ENCODE results near the gene CRB1.
A peak's percentile ranks its signal among the peaks of the same experiment; 100 is the strongest.

GRCh38 chr1:197521118-197521739 is 253.2 kb downstream of the CRB1 start:
- TF ChIP-seq, protein P1, sequence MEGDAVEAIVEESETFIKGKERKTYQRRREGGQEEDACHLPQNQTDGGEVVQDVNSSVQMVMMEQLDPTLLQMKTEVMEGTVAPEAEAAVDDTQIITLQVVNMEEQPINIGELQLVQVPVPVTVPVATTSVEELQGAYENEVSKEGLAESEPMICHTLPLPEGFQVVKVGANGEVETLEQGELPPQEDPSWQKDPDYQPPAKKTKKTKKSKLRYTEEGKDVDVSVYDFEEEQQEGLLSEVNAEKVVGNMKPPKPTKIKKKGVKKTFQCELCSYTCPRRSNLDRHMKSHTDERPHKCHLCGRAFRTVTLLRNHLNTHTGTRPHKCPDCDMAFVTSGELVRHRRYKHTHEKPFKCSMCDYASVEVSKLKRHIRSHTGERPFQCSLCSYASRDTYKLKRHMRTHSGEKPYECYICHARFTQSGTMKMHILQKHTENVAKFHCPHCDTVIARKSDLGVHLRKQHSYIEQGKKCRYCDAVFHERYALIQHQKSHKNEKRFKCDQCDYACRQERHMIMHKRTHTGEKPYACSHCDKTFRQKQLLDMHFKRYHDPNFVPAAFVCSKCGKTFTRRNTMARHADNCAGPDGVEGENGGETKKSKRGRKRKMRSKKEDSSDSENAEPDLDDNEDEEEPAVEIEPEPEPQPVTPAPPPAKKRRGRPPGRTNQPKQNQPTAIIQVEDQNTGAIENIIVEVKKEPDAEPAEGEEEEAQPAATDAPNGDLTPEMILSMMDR (conservative IDR thresholded peaks at IDR 0.05; ENCODE audit: low read length): peak; percentile 92
- TF ChIP-seq EZH2phosphoT487 (IDR thresholded peaks at IDR 0.05; ENCODE audit: borderline replicate concordance): no peak

Data from Loucy (cell line).